Loucy (cell line): ENCODE results near the gene CCDC89.
A peak's percentile ranks its signal among the peaks of the same experiment; 100 is the strongest.

Experiments
- H2AFZ ChIP-seq: fragments of 200-600 bp; sonication (generic); 2 replicates; pipeline ENCODE4 v1.6.0; 2016; ENCODE audit warnings: antibody characterized with exemption, mild to moderate bottlenecking, low read length, moderate library complexity
- H3F3A ChIP-seq: fragments of 200-600 bp; 2 replicates; pipeline ENCODE4 v1.6.0; 2016; ENCODE audit warnings: antibody characterized with exemption, low read depth, mild to moderate bottlenecking
- H3K27me3 ChIP-seq: fragments of 200-600 bp; sonication (generic); 2 replicates; pipeline ENCODE4 v1.6.1; 2014; ENCODE audit warnings: low read length, mild to moderate bottlenecking; ENCODE audit not compliant: insufficient read depth, poor library complexity, severe bottlenecking
- H3K36me3 ChIP-seq: fragments of 200-600 bp; sonication (generic); 2 replicates; pipeline ENCODE4 v1.6.1; 2016; ENCODE audit warnings: low read length; ENCODE audit not compliant: insufficient read depth
- H3K4me1 ChIP-seq: fragments of 200-600 bp; sonication (generic); 2 replicates; pipeline ENCODE4 v1.5.1; 2014; ENCODE audit warnings: low read length, mild to moderate bottlenecking; ENCODE audit not compliant: insufficient read depth, poor library complexity, severe bottlenecking
- H3K4me2 ChIP-seq: fragments of 200-600 bp; sonication (generic); 2 replicates; pipeline ENCODE4 v1.6.0; 2014; ENCODE audit warnings: antibody characterized with exemption, low read length, low read depth, mild to moderate bottlenecking; ENCODE audit not compliant: poor library complexity, severe bottlenecking
- H3K4me3 ChIP-seq: fragments of 200-600 bp; sonication (generic); 2 replicates; pipeline ENCODE4 v1.5.1; 2014; ENCODE audit warnings: low read length, mild to moderate bottlenecking, mixed read lengths; ENCODE audit not compliant: poor library complexity, severe bottlenecking
- H3K79me2 ChIP-seq: fragments of 200-600 bp; sonication (generic); 2 replicates; pipeline ENCODE4 v1.6.1; 2014; ENCODE audit warnings: low read length; ENCODE audit not compliant: insufficient read depth
- H3K9ac ChIP-seq: fragments of 200-600 bp; sonication (generic); 2 replicates; pipeline ENCODE4 v1.6.0; 2014; ENCODE audit warnings: mild to moderate bottlenecking, low read depth, low read length, moderate library complexity; ENCODE audit not compliant: poor library complexity, severe bottlenecking
- H3K9me2 ChIP-seq: fragments of 200-600 bp; sonication (generic); replicated peaks from 2 replicates; pipeline ENCODE4 v1.6.1; 2016; ENCODE audit warnings: low read depth, low read length, mixed read lengths
- H3K9me3 ChIP-seq: fragments of 200-600 bp; sonication (generic); 2 replicates; pipeline ENCODE4 v1.6.1; 2014; ENCODE audit warnings: mild to moderate bottlenecking, antibody characterized with exemption, low read length, low read depth; ENCODE audit not compliant: insufficient read depth
- H4K20me1 ChIP-seq: fragments of 200-600 bp; sonication (generic); 2 replicates; pipeline ENCODE4 v1.6.0; 2014; ENCODE audit warnings: antibody characterized with exemption, low read length, mild to moderate bottlenecking; ENCODE audit not compliant: insufficient read depth, poor library complexity, severe bottlenecking
- CTCF ChIP-seq: fragments of 200-600 bp; sonication (generic); conservative IDR thresholded peaks from 2 replicates; pipeline ENCODE4 v1.5.1; 2014; ENCODE audit warnings: mild to moderate bottlenecking, antibody characterized with exemption, low read length
- EZH2phosphoT487 ChIP-seq: fragments of 200-600 bp; IDR thresholded peaks from 2 replicates; pipeline ENCODE4 v1.6.1; 2018; ENCODE audit warnings: antibody characterized with exemption, mild to moderate bottlenecking, moderate library complexity, borderline replicate concordance

CCDC89 gene

GRCh38 chr11:85652786-85653447 lies 33.1 kb downstream of the CCDC89 start:
- H3K4me1 ChIP-seq = peaks cover 17% of the 10 kb centered on the region
- peaks cover 37% of the 10 kb centered on the region for H4K20me1 ChIP-seq
- no peaks in the 10 kb centered on the region for H3K9me2 ChIP-seq
- peaks cover 22% of the 10 kb centered on the region for H3K36me3 ChIP-seq
- no peaks in the 10 kb centered on the region for H3K27me3 ChIP-seq
- H3F3A ChIP-seq = no peaks in the 10 kb centered on the region; the same call in 1 of the 2 replicates
- no peak overlapping the region for H3K4me3 ChIP-seq
- H3K4me2 ChIP-seq = peak overlapping the region; percentile 41
- H2AFZ ChIP-seq = no peak overlapping the region
- peaks cover 44% of the 10 kb centered on the region for H3K79me2 ChIP-seq
- no peak overlapping the region for H3K9ac ChIP-seq
- H3K9me3 ChIP-seq = no peaks in the 10 kb centered on the region
- TF ChIP-seq CTCF (no peak), EZH2phosphoT487 (no peak)

GRCh38 chr11:85651118-85651517 lies 34.9 kb downstream of the CCDC89 start:
- H3K9ac ChIP-seq = no peak overlapping the region
- peaks cover 22% of the 10 kb centered on the region for H4K20me1 ChIP-seq
- no peaks in the 10 kb centered on the region; the same call in 1 of the 2 replicates for H3F3A ChIP-seq
- no peak overlapping the region for H2AFZ ChIP-seq
- H3K9me2 ChIP-seq = no peaks in the 10 kb centered on the region
- H3K9me3 ChIP-seq = no peaks in the 10 kb centered on the region
- peaks cover 8% of the 10 kb centered on the region; the same call in 1 of the 2 replicates for H3K36me3 ChIP-seq
- H3K79me2 ChIP-seq = peaks cover 29% of the 10 kb centered on the region; the same call in 1 of the 2 replicates
- H3K27me3 ChIP-seq = no peaks in the 10 kb centered on the region
- peaks cover 22% of the 10 kb centered on the region for H3K4me1 ChIP-seq
- TF ChIP-seq EZH2phosphoT487 = no peak
- TF ChIP-seq CTCF = no peak
- H3K4me2 ChIP-seq = no peak overlapping the region
- H3K4me3 ChIP-seq = no peak overlapping the region

GRCh38 chr11:85647604-85648299 lies 38.2 kb downstream of the CCDC89 start, which contains the start of gene TMEM126A:
Gene TMEM126A, plus strand, starts transcription at chr11:85647967. Its CDS starts 2,289 bp downstream, at chr11:85650256.
- peak within 1 kb of the TSS; percentile 83 for H2AFZ ChIP-seq
- no peak for TF ChIP-seq CTCF
- TF ChIP-seq EZH2phosphoT487 = no peak
- no peaks in the 10 kb centered on the region for H4K20me1 ChIP-seq
- peak within 1 kb of the TSS; percentile 81 for H3K4me3 ChIP-seq
- H3K4me1 ChIP-seq = peaks cover 12% of the 10 kb centered on the region
- peak within 1 kb of the TSS; percentile 75 for H3K9ac ChIP-seq
- H3K36me3 ChIP-seq = no peaks in the 10 kb centered on the region
- H3K9me2 ChIP-seq = no peaks in the 10 kb centered on the region
- peaks cover 11% of the 10 kb centered on the region; the same call in 1 of the 2 replicates for H3K79me2 ChIP-seq
- no peaks in the 10 kb centered on the region for H3K9me3 ChIP-seq
- peaks cover 27% of the 10 kb centered on the region for H3K27me3 ChIP-seq
- H3F3A ChIP-seq = no peaks in the 10 kb centered on the region
- H3K4me2 ChIP-seq = peak within 1 kb of the TSS; percentile 86
